H9 (cell line): ENCODE data around the gene SPOCD1. TPM values are rescaled to one million over a fixed set of nuclear protein-coding genes. Genes with fewer than 3 reads are reported as not detected.

Experiments
- DNase-seq: peaks from one replicate; pipeline ENCODE4 v3.0.0-alpha.2; 2017
- H2AFZ ChIP-seq: one replicate; pipeline ENCODE4 v1.6.1; 2013; ENCODE audit warnings: mild to moderate bottlenecking, low read length, control low read depth, moderate library complexity
- H2AK5ac ChIP-seq: 2 replicates; pipeline ENCODE4 v1.6.1; 2013; ENCODE audit warnings: low read length, control low read depth, mixed read lengths; ENCODE audit not compliant: insufficient read length
- H2BK120ac ChIP-seq: one replicate; pipeline ENCODE4 v1.6.1; 2013; ENCODE audit warnings: low read depth, mild to moderate bottlenecking, low read length, control low read depth, inconsistent platforms; ENCODE audit not compliant: poor library complexity, severe bottlenecking
- H2BK12ac ChIP-seq: 2 replicates; pipeline ENCODE4 v1.6.1; 2013; ENCODE audit warnings: low read length, control low read depth, mixed read lengths, low read depth; ENCODE audit not compliant: insufficient read length
- H2BK15ac ChIP-seq: 2 replicates; pipeline ENCODE4 v1.6.1; 2013; ENCODE audit warnings: low read depth, low read length, control low read depth
- H2BK20ac ChIP-seq: one replicate; pipeline ENCODE4 v1.6.1; 2013; ENCODE audit warnings: low read depth, mild to moderate bottlenecking, low read length, control low read depth, inconsistent platforms; ENCODE audit not compliant: poor library complexity, severe bottlenecking
- H2BK5ac ChIP-seq: 2 replicates; pipeline ENCODE4 v1.6.1; 2013; ENCODE audit warnings: low read length, control low read depth, mixed read lengths; ENCODE audit not compliant: insufficient read length
- H3K14ac ChIP-seq: 2 replicates; pipeline ENCODE4 v1.6.1; 2013; ENCODE audit warnings: low read length, control low read depth; ENCODE audit not compliant: insufficient read depth
- H3K18ac ChIP-seq: 2 replicates; pipeline ENCODE4 v1.6.1; 2013; ENCODE audit warnings: low read depth, mild to moderate bottlenecking, mixed read lengths, low read length, control low read depth; ENCODE audit not compliant: insufficient read length
- H3K23ac ChIP-seq: 2 replicates; pipeline ENCODE4 v1.6.1; 2013; ENCODE audit warnings: low read length, control low read depth, mixed read lengths, low read depth; ENCODE audit not compliant: insufficient read length
- H3K23me2 ChIP-seq: 2 replicates; pipeline ENCODE4 v1.6.1; 2013; ENCODE audit warnings: low read depth, mild to moderate bottlenecking, mixed read lengths, low read length, control low read depth; ENCODE audit not compliant: insufficient read length, poor library complexity, severe bottlenecking
- H3K27ac ChIP-seq: 2 replicates; pipeline ENCODE4 v1.5.1; 2013; ENCODE audit warnings: low read length, control low read depth, mixed read lengths, low read depth; ENCODE audit not compliant: insufficient read length
- H3K27me3 ChIP-seq: 2 replicates; pipeline ENCODE4 v1.6.1; 2013; ENCODE audit warnings: low read length, control low read depth, inconsistent platforms; ENCODE audit not compliant: insufficient read depth
- H3K4ac ChIP-seq: 2 replicates; pipeline ENCODE4 v1.6.1; 2013; ENCODE audit warnings: low read depth, mild to moderate bottlenecking, control low read depth, inconsistent platforms, low read length, moderate library complexity
- H3K4me1 ChIP-seq: 2 replicates; pipeline ENCODE4 v1.6.1; 2013; ENCODE audit warnings: low read length, control low read depth, inconsistent platforms; ENCODE audit not compliant: insufficient read depth
- H3K4me2 ChIP-seq: 2 replicates; pipeline ENCODE4 v1.6.1; 2013; ENCODE audit warnings: low read length, control low read depth, mixed read lengths; ENCODE audit not compliant: insufficient read length, insufficient read depth
- H3K56ac ChIP-seq: 2 replicates; pipeline ENCODE4 v1.6.1; 2013; ENCODE audit warnings: low read depth, mild to moderate bottlenecking, mixed read lengths, low read length, control low read depth; ENCODE audit not compliant: insufficient read length
- H3K79me1 ChIP-seq: 2 replicates; pipeline ENCODE4 v1.6.1; 2013; ENCODE audit warnings: low read depth, mild to moderate bottlenecking, moderate library complexity, low read length, control low read depth, inconsistent platforms; ENCODE audit not compliant: insufficient read depth, poor library complexity, severe bottlenecking
- H3K79me2 ChIP-seq: 2 replicates; pipeline ENCODE4 v1.6.1; 2013; ENCODE audit warnings: low read length, control low read depth, inconsistent platforms; ENCODE audit not compliant: insufficient read depth
- H3K9ac ChIP-seq: 2 replicates; pipeline ENCODE4 v1.6.1; 2013; ENCODE audit warnings: low read length, control low read depth, mixed read lengths; ENCODE audit not compliant: insufficient read length; ENCODE audit errors: extremely low read depth
- H3K9me3 ChIP-seq: one replicate; pipeline ENCODE4 v1.6.1; 2013; ENCODE audit warnings: low read depth, low read length, inconsistent platforms; ENCODE audit not compliant: control insufficient read depth
- H3T11ph ChIP-seq: one replicate; pipeline ENCODE4 v1.6.1; 2013; ENCODE audit warnings: mild to moderate bottlenecking, low read length, control low read depth, inconsistent platforms
- H4K20me1 ChIP-seq: one replicate; pipeline ENCODE4 v1.6.1; 2013; ENCODE audit not compliant: control insufficient read depth, insufficient read length, insufficient read depth
- H4K5ac ChIP-seq: 2 replicates; pipeline ENCODE4 v1.6.1; 2013; ENCODE audit warnings: low read depth, mild to moderate bottlenecking, mixed read lengths, low read length, control low read depth; ENCODE audit not compliant: insufficient read length
- H4K8ac ChIP-seq: replicated peaks from 2 replicates; pipeline ENCODE4 v1.6.1; 2013; ENCODE audit warnings: low read length, control low read depth, mixed read lengths, low read depth; ENCODE audit not compliant: insufficient read length
- H4K91ac ChIP-seq: 2 replicates; pipeline ENCODE4 v1.6.1; 2013; ENCODE audit warnings: low read depth, mild to moderate bottlenecking, moderate library complexity, mixed read lengths, low read length, control low read depth; ENCODE audit not compliant: insufficient read length
- H3K27ac Mint-ChIP-seq, 3 experiments: 2 replicates in 2 of 3; 3 replicates in 1 of 3; pipeline ENCODE4 v1.8.0; 2020 to 2021; ENCODE audit warnings: mixed read lengths in 3 of 3, mild to moderate bottlenecking in 1 of 3, moderate library complexity in 1 of 3
- H3K27me3 Mint-ChIP-seq: 2 replicates; pipeline ENCODE4 v1.8.0; 2021; ENCODE audit warnings: low read depth, mild to moderate bottlenecking, moderate library complexity, mixed read lengths
- H3K36me3 Mint-ChIP-seq, 3 experiments: 2 replicates in 2 of 3; 3 replicates in 1 of 3; pipeline ENCODE4 v1.8.0; 2020 to 2021; ENCODE audit warnings: low read depth in 3 of 3, mixed read lengths in 3 of 3; ENCODE audit not compliant: insufficient read depth in 1 of 3
- H3K4me1 Mint-ChIP-seq, 2 experiments: 2 replicates each; pipeline ENCODE4 v1.8.0; 2020; ENCODE audit warnings: mixed read lengths in 2 of 2
- H3K4me3 Mint-ChIP-seq, 2 experiments: 2 replicates in 1 of 2; 3 replicates in 1 of 2; pipeline ENCODE4 v1.8.0; 2020 to 2021; ENCODE audit warnings: mild to moderate bottlenecking in 2 of 2, mixed read lengths in 2 of 2, moderate library complexity in 1 of 2
- H3K9me3 Mint-ChIP-seq, 2 experiments: 2 replicates in 1 of 2; 3 replicates in 1 of 2; pipeline ENCODE4 v1.8.0; 2020; ENCODE audit warnings: mild to moderate bottlenecking in 2 of 2, mixed read lengths in 2 of 2, moderate library complexity in 1 of 2
- WGBS: extraction: QIAGEN DNeasy Blood & Tissue Kit; methylation state at CpG from one replicate; pipeline ENCODE4 v1.1.7; 2013; ENCODE audit warnings: missing lambda C conversion rate, low lambda C conversion rate, mixed read lengths; ENCODE audit not compliant: insufficient read length; ENCODE audit errors: extremely low coverage; 5-methylcytosine and 5-hydroxymethylcytosine counted together
- total RNA-seq: library from RNA; stranded (reverse); gene quantifications from 2 replicates; pipeline ENCODE4 v1.2.1, GENCODE V29; 2021
- TF ChIP-seq, protein P1 (sequence below): fragments of 200-600 bp; sonication (generic); conservative IDR thresholded peaks from 3 replicates; pipeline ENCODE4 v1.8.0; 2021; ENCODE audit warnings: antibody characterized with exemption, mild to moderate bottlenecking

SPOCD1 gene
- total RNA-seq, 1 experiment from 2014 or later: 1.5 TPM

DNA sequence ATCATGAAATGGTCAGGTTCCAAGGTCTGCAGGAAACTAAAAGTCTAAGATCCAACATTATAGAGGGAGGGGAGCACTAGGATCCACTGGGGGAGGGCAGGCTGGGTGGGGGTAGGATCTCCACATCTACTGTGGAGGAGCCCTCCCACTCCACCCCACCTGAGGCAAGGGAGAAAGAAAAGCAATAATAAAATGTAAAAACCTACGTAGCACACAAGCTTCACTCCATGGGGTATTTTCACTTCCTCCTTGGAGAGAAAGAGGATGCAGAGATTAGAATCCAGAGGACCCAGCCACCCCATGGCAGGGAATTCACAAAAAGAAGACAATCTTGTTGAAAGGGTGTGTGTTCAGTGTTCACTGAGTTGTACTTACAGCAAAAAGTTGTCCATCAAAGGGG, 14.4 kb downstream of the SPOCD1 start:
- Histone ChIP-seq H3K27me3 (no peaks in the 10 kb centered on the region), H3K18ac (no peak overlapping the region), H3K79me1 (no peaks in the 10 kb centered on the region), H4K5ac (no peak overlapping the region), H2AFZ (no peak overlapping the region), H3K56ac (no peak overlapping the region), H2BK15ac (no peak overlapping the region), H4K8ac (no peak overlapping the region), H2BK12ac (no peak overlapping the region), H2BK120ac (no peak overlapping the region), H3K14ac (no peak overlapping the region), H3K23ac (no peak overlapping the region), H3K23me2 (no peaks in the 10 kb centered on the region), H3K27ac (no peak overlapping the region), H3K4me1 (no peaks in the 10 kb centered on the region), H3K4me2 (no peak overlapping the region), H4K91ac (no peak overlapping the region), H3T11ph (no peak overlapping the region), H2AK5ac (no peak overlapping the region), H3K79me2 (no peaks in the 10 kb centered on the region), H2BK20ac (no peak overlapping the region), H4K20me1 (no peaks in the 10 kb centered on the region), H2BK5ac (no peak overlapping the region), H3K9ac (no peak overlapping the region), H3K9me3 (no peaks in the 10 kb centered on the region), H3K4ac (no peak overlapping the region)
- no peaks in the 10 kb centered on the region for H3K36me3 Mint-ChIP-seq
- no peak for DNase-seq
- no peak overlapping the region for H3K4me3 Mint-ChIP-seq
- H3K27me3 Mint-ChIP-seq: no peaks in the 10 kb centered on the region; the same call in none of the 2 replicates
- WGBS: no CpG with 5 or more reads among the region's 1 CpG
- no peak overlapping the region; a peak in 1 of 7 replicates for H3K27ac Mint-ChIP-seq
- TF ChIP-seq, protein P1, sequence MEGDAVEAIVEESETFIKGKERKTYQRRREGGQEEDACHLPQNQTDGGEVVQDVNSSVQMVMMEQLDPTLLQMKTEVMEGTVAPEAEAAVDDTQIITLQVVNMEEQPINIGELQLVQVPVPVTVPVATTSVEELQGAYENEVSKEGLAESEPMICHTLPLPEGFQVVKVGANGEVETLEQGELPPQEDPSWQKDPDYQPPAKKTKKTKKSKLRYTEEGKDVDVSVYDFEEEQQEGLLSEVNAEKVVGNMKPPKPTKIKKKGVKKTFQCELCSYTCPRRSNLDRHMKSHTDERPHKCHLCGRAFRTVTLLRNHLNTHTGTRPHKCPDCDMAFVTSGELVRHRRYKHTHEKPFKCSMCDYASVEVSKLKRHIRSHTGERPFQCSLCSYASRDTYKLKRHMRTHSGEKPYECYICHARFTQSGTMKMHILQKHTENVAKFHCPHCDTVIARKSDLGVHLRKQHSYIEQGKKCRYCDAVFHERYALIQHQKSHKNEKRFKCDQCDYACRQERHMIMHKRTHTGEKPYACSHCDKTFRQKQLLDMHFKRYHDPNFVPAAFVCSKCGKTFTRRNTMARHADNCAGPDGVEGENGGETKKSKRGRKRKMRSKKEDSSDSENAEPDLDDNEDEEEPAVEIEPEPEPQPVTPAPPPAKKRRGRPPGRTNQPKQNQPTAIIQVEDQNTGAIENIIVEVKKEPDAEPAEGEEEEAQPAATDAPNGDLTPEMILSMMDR: no peak
- no peaks in the 10 kb centered on the region; a peak in 1 of 5 replicates for H3K9me3 Mint-ChIP-seq
- peaks cover 17 to 42% of the 10 kb centered on the region in 2 experiments for H3K4me1 Mint-ChIP-seq
